OCI-LY7 (cell line): ENCODE data around the gene SLC37A1. TPM values are rescaled to one million over a fixed set of nuclear protein-coding genes. Genes with fewer than 3 reads are reported as not detected.

ENCODE experiments used
- BruUV-seq: library from RNA; stranded (reverse); fragments of 400-500 nt; replicated peaks from 2 replicates; lab custom pipeline; 2021; lab: Mats Ljungman, UMichigan
- CTCF ChIA-PET: fragments of 300-600 bp; sonication (Branson Sonifier 250); formaldehyde crosslinking; loops from one replicate; lab custom pipeline; 2022; ENCODE audit warnings: antibody characterized with exemption; ENCODE audit not compliant: unreplicated experiment; lab: Charles Lee
- POLR2A ChIA-PET: fragments of 300-600 bp; sonication (Branson Sonifier 250); formaldehyde crosslinking; loops from one replicate; lab custom pipeline; 2022; ENCODE audit warnings: antibody characterized with exemption; lab: Charles Lee
- DNase-seq: peaks from one replicate; pipeline ENCODE4 v3.0.0-alpha.2; 2015; ENCODE audit warnings: low spot score
- H2AFZ ChIP-seq: fragments of 200-600 bp; sonication (generic), shearing (Covaris generic); 2 replicates; pipeline ENCODE4 v1.6.1; 2014; ENCODE audit warnings: mild to moderate bottlenecking, antibody characterized with exemption, low read length, moderate library complexity
- H3K27ac ChIP-seq: fragments of 200-600 bp; sonication (generic); 2 replicates; pipeline ENCODE4 v1.5.1; 2014; ENCODE audit warnings: mixed run types, low read depth, mild to moderate bottlenecking, moderate library complexity, low read length, inconsistent platforms; ENCODE audit not compliant: poor library complexity, severe bottlenecking
- H3K36me3 ChIP-seq: fragments of 200-600 bp; sonication (generic); 2 replicates; pipeline ENCODE4 v1.6.1; 2014; ENCODE audit warnings: mild to moderate bottlenecking, antibody characterized with exemption, low read length, moderate library complexity, mixed read lengths; ENCODE audit not compliant: insufficient read depth
- H3K4me1 ChIP-seq: fragments of 200-600 bp; sonication (generic); 2 replicates; pipeline ENCODE4 v1.5.1; 2014; ENCODE audit warnings: mild to moderate bottlenecking, low read length; ENCODE audit not compliant: insufficient read depth, poor library complexity, severe bottlenecking
- H3K4me2 ChIP-seq: fragments of 200-600 bp; sonication (generic); 2 replicates; pipeline ENCODE4 v1.6.1; 2014; ENCODE audit warnings: mild to moderate bottlenecking, low read length
- H3K4me3 ChIP-seq: fragments of 200-600 bp; sonication (generic); 2 replicates; pipeline ENCODE4 v1.5.1; 2014; ENCODE audit warnings: mild to moderate bottlenecking, low read depth, low read length; ENCODE audit not compliant: poor library complexity, severe bottlenecking
- H3K79me2 ChIP-seq: fragments of 200-600 bp; sonication (generic); 2 replicates; pipeline ENCODE4 v1.6.1; 2016; ENCODE audit warnings: low read depth, mild to moderate bottlenecking, low read length, moderate library complexity, mixed read lengths; ENCODE audit not compliant: insufficient read depth
- H3K9me2 ChIP-seq: fragments of 200-600 bp; sonication (generic); 2 replicates; pipeline ENCODE4 v1.6.1; 2016; ENCODE audit warnings: mild to moderate bottlenecking, low read length, mixed read lengths; ENCODE audit not compliant: insufficient read depth
- H3K9me3 ChIP-seq: fragments of 200-600 bp; sonication (generic); 2 replicates; pipeline ENCODE4 v1.6.1; 2014; ENCODE audit warnings: mild to moderate bottlenecking, mixed run types, low read length, mixed read lengths
- H4K20me1 ChIP-seq: fragments of 200-600 bp; sonication (generic); 2 replicates; pipeline ENCODE4 v1.6.1; 2014; ENCODE audit warnings: mild to moderate bottlenecking, antibody characterized with exemption, low read length, moderate library complexity, mixed read lengths; ENCODE audit not compliant: insufficient read depth
- EZH2phosphoT487 ChIP-seq: fragments of 200-600 bp; sonication (generic); IDR thresholded peaks from 2 replicates; pipeline ENCODE4 v1.6.1; 2018; ENCODE audit warnings: low read depth, borderline replicate concordance, mild to moderate bottlenecking, mixed run types, antibody characterized with exemption, low read length, moderate library complexity, mixed read lengths
- intact Hi-C: fragments of 100-400 bp; cut with micrococcal nuclease; formaldehyde crosslinking; loops from one replicate; pipeline ENCODE4 v1.10.0; 2022; ENCODE audit not compliant: unreplicated experiment
- total RNA-seq, 2 experiments: library from RNA; depleted of rRNA in 1 of 2; stranded (reverse); fragments of >200 nt in 1 of 2; shearing (Covaris generic) in 1 of 2; gene quantifications; 2 replicates each; pipeline ENCODE4 v1.2.3, GENCODE V29; 2014 to 2022
- TF ChIP-seq, protein P1 (sequence below): fragments of 200-600 bp; sonication (generic); conservative IDR thresholded peaks from 2 replicates; pipeline ENCODE4 v1.5.1; 2014; ENCODE audit warnings: mild to moderate bottlenecking, antibody characterized with exemption, low read length, moderate library complexity, mixed read lengths

SLC37A1 gene
- total RNA-seq, 2 experiments from 2014 or later: 22.5 to 27.6 TPM

- peaks cover 20% of the 10 kb centered on the region for H3K36me3 ChIP-seq
- H3K27ac ChIP-seq: peak overlapping the region; percentile 98
- no peaks in the 10 kb centered on the region for H3K9me3 ChIP-seq
- no peaks in the 10 kb centered on the region for H3K9me2 ChIP-seq
- no peak overlapping the region for H2AFZ ChIP-seq
- peaks cover 24% of the 10 kb centered on the region for H3K79me2 ChIP-seq
- CTCF ChIA-PET: interaction anchor here (0.5 to 2.1 kb wide), 10 partner anchors 10 to 642 kb away, joined by 3 to 12 read pairs (median 4); partner anchors contain the start of gene SLC37A1
- intact Hi-C loops: loop anchor here (1.0 to 10.0 kb wide), 12 partner anchors 68 to 672 kb away; partner anchors contain the start of gene PDE9A
- no peak for TF ChIP-seq EZH2phosphoT487
- TF ChIP-seq, protein P1, sequence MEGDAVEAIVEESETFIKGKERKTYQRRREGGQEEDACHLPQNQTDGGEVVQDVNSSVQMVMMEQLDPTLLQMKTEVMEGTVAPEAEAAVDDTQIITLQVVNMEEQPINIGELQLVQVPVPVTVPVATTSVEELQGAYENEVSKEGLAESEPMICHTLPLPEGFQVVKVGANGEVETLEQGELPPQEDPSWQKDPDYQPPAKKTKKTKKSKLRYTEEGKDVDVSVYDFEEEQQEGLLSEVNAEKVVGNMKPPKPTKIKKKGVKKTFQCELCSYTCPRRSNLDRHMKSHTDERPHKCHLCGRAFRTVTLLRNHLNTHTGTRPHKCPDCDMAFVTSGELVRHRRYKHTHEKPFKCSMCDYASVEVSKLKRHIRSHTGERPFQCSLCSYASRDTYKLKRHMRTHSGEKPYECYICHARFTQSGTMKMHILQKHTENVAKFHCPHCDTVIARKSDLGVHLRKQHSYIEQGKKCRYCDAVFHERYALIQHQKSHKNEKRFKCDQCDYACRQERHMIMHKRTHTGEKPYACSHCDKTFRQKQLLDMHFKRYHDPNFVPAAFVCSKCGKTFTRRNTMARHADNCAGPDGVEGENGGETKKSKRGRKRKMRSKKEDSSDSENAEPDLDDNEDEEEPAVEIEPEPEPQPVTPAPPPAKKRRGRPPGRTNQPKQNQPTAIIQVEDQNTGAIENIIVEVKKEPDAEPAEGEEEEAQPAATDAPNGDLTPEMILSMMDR: peak; percentile 94
- DNase-seq: peak; percentile 79
- peaks cover 64% of the 10 kb centered on the region for H3K4me1 ChIP-seq
- H3K4me2 ChIP-seq: peak overlapping the region; percentile 97
- no peaks in the 10 kb centered on the region for H4K20me1 ChIP-seq
- peak overlapping the region; percentile 80 for H3K4me3 ChIP-seq
- BruUV-seq: no TSS peak
- POLR2A ChIA-PET: interaction anchor here (0.8 to 4.8 kb wide), 14 partner anchors 10 to 349 kb away, joined by 3 to 32 read pairs (median 4); partner anchors contain the start of gene SLC37A1
These were observed 23.6 kb downstream of the SLC37A1 start for GRCh38 chr21:42537106-42537742.

- intact Hi-C loops: loop anchor here (5.0 to 10.0 kb wide), 4 partner anchors 116 to 674 kb away; partner anchors contain the start of gene PDE9A
- no TSS peak for BruUV-seq
These were observed 25.0 kb downstream of the SLC37A1 start for GRCh38 chr21:42538479-42539275.

More at GRCh38 chr21:42538479-42539275, 25.0 kb downstream of the SLC37A1 start:
- peak overlapping the region; percentile 80 for H3K4me3 ChIP-seq
- no peaks in the 10 kb centered on the region for H4K20me1 ChIP-seq
- peak; percentile 29 for DNase-seq
- peaks cover 9% of the 10 kb centered on the region for H3K79me2 ChIP-seq
- peak overlapping the region; percentile 97 for H3K4me2 ChIP-seq
- H3K9me2 ChIP-seq: no peaks in the 10 kb centered on the region
- peaks cover 52% of the 10 kb centered on the region for H3K4me1 ChIP-seq
- TF ChIP-seq EZH2phosphoT487: no peak
- TF ChIP-seq, protein P1: 0 out of 2 replicates have a peak, but pooled peaks have one; percentile 32
- peaks cover 30% of the 10 kb centered on the region for H3K36me3 ChIP-seq
- no peaks in the 10 kb centered on the region for H3K9me3 ChIP-seq
- no peak overlapping the region for H2AFZ ChIP-seq
- peak overlapping the region; percentile 98 for H3K27ac ChIP-seq
- CTCF ChIA-PET: interaction anchor here (0.7 kb wide), 1 partner anchor 375 kb away, joined by 3 read pairs; no protein-coding TSS in a partner anchor
- POLR2A ChIA-PET: interaction anchor here (0.6 to 4.8 kb wide), 6 partner anchors 9 to 72 kb away, joined by 3 to 32 read pairs (median 4); no protein-coding TSS in a partner anchor
